ENCODE measurements around the gene TBC1D7.

TBC1D7 gene

DNA sequence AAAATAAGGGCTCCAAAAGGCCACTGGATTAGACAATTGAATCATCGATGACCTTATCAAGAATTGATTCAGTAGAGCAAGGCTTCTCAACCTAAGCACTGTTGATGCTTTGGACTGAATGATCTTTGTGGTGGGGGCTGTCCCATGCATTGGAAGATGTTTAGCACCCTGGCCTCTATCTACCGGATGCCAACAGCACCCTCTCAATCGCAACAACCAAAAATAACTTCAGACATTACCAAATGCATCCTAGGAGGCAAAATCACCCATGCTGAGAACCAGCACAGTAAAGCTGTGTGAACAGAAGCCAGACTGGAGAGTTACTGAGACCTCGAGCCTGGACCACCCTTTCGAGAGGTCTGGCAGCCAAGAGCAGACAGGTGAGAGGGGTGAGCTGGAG is 67.5 kb downstream of the TBC1D7 start:
- no peak overlapping the region for H3K27ac ChIP-seq

DNA sequence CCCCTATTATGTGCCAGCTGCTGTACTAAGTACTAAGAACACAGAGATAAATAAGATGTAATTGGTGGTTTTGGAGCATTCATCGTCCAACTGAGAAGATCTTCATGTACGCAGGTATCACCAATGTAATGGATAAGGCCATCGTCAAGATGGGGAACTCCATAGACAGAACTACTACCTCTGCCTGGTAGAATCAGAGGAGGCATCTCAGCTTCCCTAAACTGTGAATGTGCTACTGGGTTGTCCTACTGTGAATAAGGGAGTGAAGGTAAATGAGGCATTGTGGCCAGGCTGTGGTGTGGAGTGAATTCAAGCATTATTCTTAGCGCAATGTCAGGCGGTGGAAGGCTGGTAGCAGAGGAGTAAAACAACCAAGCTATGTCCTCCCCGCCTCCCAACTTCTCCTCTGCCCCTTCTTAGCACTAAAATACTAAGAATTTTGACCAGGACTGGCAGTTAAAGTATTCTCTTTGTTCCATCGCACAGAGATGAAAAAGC is 68.2 kb downstream of the TBC1D7 start:
- TF ChIP-seq ZFX (IDR thresholded peaks at IDR 0.05; ENCODE audit: borderline replicate concordance) = no peak
- TF ChIP-seq, protein P1, sequence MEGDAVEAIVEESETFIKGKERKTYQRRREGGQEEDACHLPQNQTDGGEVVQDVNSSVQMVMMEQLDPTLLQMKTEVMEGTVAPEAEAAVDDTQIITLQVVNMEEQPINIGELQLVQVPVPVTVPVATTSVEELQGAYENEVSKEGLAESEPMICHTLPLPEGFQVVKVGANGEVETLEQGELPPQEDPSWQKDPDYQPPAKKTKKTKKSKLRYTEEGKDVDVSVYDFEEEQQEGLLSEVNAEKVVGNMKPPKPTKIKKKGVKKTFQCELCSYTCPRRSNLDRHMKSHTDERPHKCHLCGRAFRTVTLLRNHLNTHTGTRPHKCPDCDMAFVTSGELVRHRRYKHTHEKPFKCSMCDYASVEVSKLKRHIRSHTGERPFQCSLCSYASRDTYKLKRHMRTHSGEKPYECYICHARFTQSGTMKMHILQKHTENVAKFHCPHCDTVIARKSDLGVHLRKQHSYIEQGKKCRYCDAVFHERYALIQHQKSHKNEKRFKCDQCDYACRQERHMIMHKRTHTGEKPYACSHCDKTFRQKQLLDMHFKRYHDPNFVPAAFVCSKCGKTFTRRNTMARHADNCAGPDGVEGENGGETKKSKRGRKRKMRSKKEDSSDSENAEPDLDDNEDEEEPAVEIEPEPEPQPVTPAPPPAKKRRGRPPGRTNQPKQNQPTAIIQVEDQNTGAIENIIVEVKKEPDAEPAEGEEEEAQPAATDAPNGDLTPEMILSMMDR (IDR thresholded peaks at IDR 0.05) = no peak
- H3K27ac ChIP-seq = no peak overlapping the region

More for the DNA sequence above, 67.5 kb downstream of the TBC1D7 start:
- TF ChIP-seq ZFX (IDR thresholded peaks at IDR 0.05; ENCODE audit: borderline replicate concordance) = no peak
- TF ChIP-seq, protein P1 (IDR thresholded peaks at IDR 0.05) = no peak

DNA sequence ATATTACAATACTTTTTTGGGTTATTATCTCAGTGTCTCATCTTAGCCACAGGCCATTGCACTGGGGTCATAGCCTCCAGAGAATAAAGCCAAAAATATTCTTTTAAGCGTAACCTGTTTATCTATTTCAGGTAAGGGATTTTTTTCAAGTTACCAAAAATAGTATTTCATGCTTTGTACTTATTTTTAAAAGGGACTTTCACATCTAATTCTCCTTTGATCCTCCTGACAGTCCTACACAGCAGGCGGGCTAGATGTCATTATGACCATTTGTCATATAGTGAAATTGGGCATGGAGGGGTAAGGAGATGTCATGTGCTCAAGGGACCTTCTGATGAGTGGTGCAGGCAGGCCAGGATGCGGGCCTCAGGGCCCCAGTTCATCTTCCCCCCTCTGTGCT is 68.9 kb downstream of the TBC1D7 start:
- TF ChIP-seq, protein P1 (IDR thresholded peaks at IDR 0.05) = no peak
- no peak for TF ChIP-seq ZFX (IDR thresholded peaks at IDR 0.05; ENCODE audit: borderline replicate concordance)
- no peak overlapping the region for H3K27ac ChIP-seq

DNA sequence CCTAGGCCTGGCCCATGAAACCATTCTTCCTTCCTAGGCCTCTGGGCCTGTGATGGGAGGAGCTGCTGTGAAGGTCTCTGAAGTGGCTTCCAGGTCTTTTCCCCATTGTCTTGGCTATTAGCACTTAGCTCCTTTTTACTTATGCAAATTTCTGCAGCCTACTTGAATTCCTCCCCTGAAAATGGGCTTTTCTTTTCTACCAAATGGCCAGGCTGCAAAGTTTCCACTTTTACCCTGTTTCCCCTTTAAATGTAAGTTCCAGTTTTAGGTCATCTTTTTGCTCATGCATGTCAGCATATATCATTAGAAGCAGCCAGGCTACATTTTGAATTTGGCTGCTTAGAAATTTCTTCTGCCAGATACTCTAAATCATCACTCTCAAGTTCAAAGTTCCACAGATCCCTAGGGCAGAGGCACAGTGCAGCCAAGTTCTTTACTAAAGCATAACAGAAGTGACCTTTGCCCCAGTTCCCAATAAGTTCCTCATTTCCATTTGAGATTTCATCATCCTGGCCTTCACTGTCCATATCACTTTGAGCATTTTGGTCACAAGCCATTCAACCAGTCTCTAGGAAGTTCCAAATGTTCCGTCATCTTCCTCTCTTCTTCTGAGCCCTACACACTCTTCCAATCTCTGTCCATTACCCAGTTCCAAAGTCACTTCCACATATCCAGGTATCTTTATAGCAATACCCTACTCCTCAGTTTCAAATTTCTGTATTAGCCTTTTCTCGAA is 71.9 kb downstream of the TBC1D7 start:
- H3K27ac ChIP-seq = no peak overlapping the region

More for the DNA sequence above, 71.9 kb downstream of the TBC1D7 start:
- TF ChIP-seq, protein P1 (IDR thresholded peaks at IDR 0.05) = no peak
- no peak for TF ChIP-seq ZFX (IDR thresholded peaks at IDR 0.05; ENCODE audit: borderline replicate concordance)
